Measurements from ENCODE around the gene RSL1D1.

GRCh38 chr16:11806721-11807120, 44.6 kb downstream of the RSL1D1 start:
- TF ChIP-seq CTCF (IDR thresholded peaks at IDR 0.05), result no peak
- TF ChIP-seq RCOR1 (IDR thresholded peaks at IDR 0.05; ENCODE audit: low read length), result no peak
- TF ChIP-seq TCF12 (IDR thresholded peaks at IDR 0.05), result no peak
- TF ChIP-seq POLR2AphosphoS5 (IDR thresholded peaks at IDR 0.05; ENCODE audit: low read depth, low read length), result no peak
- no peak for TF ChIP-seq USF2 (IDR thresholded peaks at IDR 0.05; ENCODE audit: borderline replicate concordance, low read depth, low read length)
- no peak for TF ChIP-seq EP300 (IDR thresholded peaks at IDR 0.05; ENCODE audit: borderline replicate concordance in 1 of 2, low read depth in 1 of 2, low read length in 1 of 2)
- no peak for TF ChIP-seq EZH2phosphoT487 (IDR thresholded peaks at IDR 0.05; ENCODE audit: borderline replicate concordance, low read depth)
- TF ChIP-seq MAX (IDR thresholded peaks at IDR 0.05; ENCODE audit: low read depth), result no peak
- no peak for TF ChIP-seq GATA2 (CRISPR knock-in tag; IDR thresholded peaks at IDR 0.05)
- TF ChIP-seq MEF2A (IDR thresholded peaks at IDR 0.05; ENCODE audit: borderline replicate concordance, low read depth), result no peak
- no peak for TF ChIP-seq GABPA (IDR thresholded peaks at IDR 0.05; ENCODE audit: low read depth)
- no peak for TF ChIP-seq RAD21 (IDR thresholded peaks at IDR 0.05; ENCODE audit: low read length)
- TF ChIP-seq YY1 (IDR thresholded peaks at IDR 0.05; ENCODE audit: low read depth), result no peak
- TF ChIP-seq REST (IDR thresholded peaks at IDR 0.05; ENCODE audit: low read depth, low read length), result no peak
